Natural killer cell (primary cell): ENCODE results near the gene RIMS3. TPM values are rescaled to one million over a fixed set of nuclear protein-coding genes. Genes with fewer than 3 reads are reported as not detected.

Source experiments
- ATAC-seq, 3 donors: fragments of 150-1000 bp in 2 of 3; fragments of 200-7000 bp in 1 of 3; cut with Tn5 transposase; 1 replicate in 1 of 3; 2 replicates in 2 of 3; pipeline ENCODE4 v1.10.0; 2021; ENCODE audit warnings: mild to moderate bottlenecking in 2 of 3, moderate library complexity in 2 of 3
- DNase-seq, 2 donors: peaks; one replicate each; pipeline versions ENCODE4 v3.0.0 to v3.0.0-alpha.2; 2013 to 2021; ENCODE audit warnings: mixed read lengths in 1 of 2
- H3K27ac ChIP-seq: one replicate; pipeline ENCODE4 v1.5.1; 2013; ENCODE audit warnings: mild to moderate bottlenecking, low read length
- H3K27me3 ChIP-seq: one replicate; pipeline ENCODE4 v1.6.1; 2013; ENCODE audit warnings: low read length; ENCODE audit not compliant: control insufficient read depth, insufficient read depth
- H3K36me3 ChIP-seq: one replicate; pipeline ENCODE4 v1.6.1; 2013; ENCODE audit warnings: low read length; ENCODE audit not compliant: control insufficient read depth, insufficient read depth
- H3K4me1 ChIP-seq: one replicate; pipeline ENCODE4 v1.6.1; 2013; ENCODE audit warnings: low read length; ENCODE audit not compliant: control insufficient read depth, insufficient read depth
- H3K4me3 ChIP-seq: one replicate; pipeline ENCODE4 v1.5.1; 2013; ENCODE audit warnings: low read length
- H3K9me3 ChIP-seq: one replicate; pipeline ENCODE4 v1.6.1; 2013; ENCODE audit warnings: low read length; ENCODE audit not compliant: control insufficient read depth, insufficient read depth
- H3K27ac Mint-ChIP-seq, 2 donors: one replicate each; pipeline ENCODE4 v1.8.0; 2022; ENCODE audit warnings: mild to moderate bottlenecking in 2 of 2, mixed read lengths in 2 of 2, moderate library complexity in 1 of 2
- H3K27me3 Mint-ChIP-seq, 2 donors: one replicate each; pipeline ENCODE4 v1.8.0; 2022; ENCODE audit warnings: low read depth in 2 of 2, mixed read lengths in 2 of 2
- H3K36me3 Mint-ChIP-seq: one replicate; pipeline ENCODE4 v1.8.0; 2022; ENCODE audit warnings: mixed read lengths
- H3K4me1 Mint-ChIP-seq, 2 donors: one replicate each; pipeline ENCODE4 v1.8.0; 2022; ENCODE audit warnings: mixed read lengths in 2 of 2
- H3K4me3 Mint-ChIP-seq: one replicate; pipeline ENCODE4 v1.8.0; 2022; ENCODE audit warnings: mild to moderate bottlenecking, moderate library complexity, mixed read lengths
- H3K9me3 Mint-ChIP-seq, 2 donors: one replicate each; pipeline ENCODE4 v1.8.0; 2022; ENCODE audit warnings: mixed read lengths in 2 of 2
- CTCF ChIP-seq: fragments of 200-600 bp; IDR thresholded peaks from one replicate; pipeline ENCODE4 v1.8.0; 2022; ENCODE audit warnings: antibody characterized with exemption
- WGBS: methylation state at CpG from one replicate; pipeline ENCODE4 v1.1.7; 2013; ENCODE audit warnings: missing lambda C conversion rate; ENCODE audit not compliant: insufficient coverage; 5-methylcytosine and 5-hydroxymethylcytosine counted together
- intact Hi-C: fragments of 100-400 bp; cut with micrococcal nuclease; formaldehyde crosslinking; loops from one replicate; pipeline ENCODE4 v1.14.2; 2022
- total RNA-seq, 4 donors: library from RNA; stranded (reverse); fragments of 120-200 nt in 1 of 4; gene quantifications; one replicate each; pipeline versions ENCODE4 v1.2.3 to v1.2.4, GENCODE V29; 2013 to 2022

Gene RIMS3
- total RNA-seq, 3 donors from 2014 or later (not counting 1 experiment from before 2014, with no cell fraction given): 0.56 to 2.1 (median 1.1) TPM

- H3K27me3 Mint-ChIP-seq: peaks cover 0 to 3% of the 10 kb centered on the region in 2 donors
- H3K9me3 Mint-ChIP-seq: no peaks in the 10 kb centered on the region
- no peaks in the 10 kb centered on the region for H3K36me3 Mint-ChIP-seq
- DNase-seq (no peak), ATAC-seq (no peak)
- peaks cover 0 to 5% of the 10 kb centered on the region in 2 donors for H3K4me1 Mint-ChIP-seq
- TF ChIP-seq CTCF: no peak
- H3K36me3 ChIP-seq: no peaks in the 10 kb centered on the region
- H3K27ac ChIP-seq: no peak overlapping the region
- no peak overlapping the region for H3K27ac Mint-ChIP-seq
- H3K4me3 Mint-ChIP-seq: no peak overlapping the region
- no peaks in the 10 kb centered on the region for H3K9me3 ChIP-seq
- no peaks in the 10 kb centered on the region for H3K4me1 ChIP-seq
- 80% methylated on average over 8 of the region's 8 CpGs for WGBS
- intact Hi-C loops: no loop called here
- no peak overlapping the region for H3K4me3 ChIP-seq
- no peaks in the 10 kb centered on the region for H3K27me3 ChIP-seq
Observed at GRCh38 chr1:40638097-40639036, 27.1 kb downstream of the RIMS3 start.

- Histone ChIP-seq H3K36me3 (no peaks in the 10 kb centered on the region), H3K4me3 (no peak overlapping the region), H3K27ac (no peak overlapping the region), H3K4me1 (no peaks in the 10 kb centered on the region), H3K9me3 (no peaks in the 10 kb centered on the region), H3K27me3 (no peaks in the 10 kb centered on the region)
- Mint-ChIP-seq H3K36me3 (no peaks in the 10 kb centered on the region), H3K9me3 (no peaks in the 10 kb centered on the region), H3K4me1 (peaks cover 0 to 5% of the 10 kb centered on the region in 2 donors), H3K27ac (no peak overlapping the region), H3K27me3 (peaks cover 0 to 3% of the 10 kb centered on the region in 2 donors), H3K4me3 (no peak overlapping the region)
- DNase-seq (no peak), ATAC-seq (no peak)
- intact Hi-C loops: no loop called here
- WGBS: 79% methylated on average over 3 of the region's 3 CpGs
- TF ChIP-seq CTCF: no peak
Observed at GRCh38 chr1:40637470-40638007, 27.9 kb downstream of the RIMS3 start.

GRCh38 chr1:40636777-40637176 lies 28.7 kb downstream of the RIMS3 start:
- ATAC-seq: no peak
- no peak overlapping the region for H3K4me3 Mint-ChIP-seq
- H3K4me1 Mint-ChIP-seq: peaks cover 0 to 5% of the 10 kb centered on the region in 2 donors
- 73% methylated on average over 6 of the region's 6 CpGs for WGBS
- Histone ChIP-seq H3K4me1 (no peaks in the 10 kb centered on the region), H3K27ac (no peak overlapping the region), H3K9me3 (no peaks in the 10 kb centered on the region), H3K36me3 (no peaks in the 10 kb centered on the region), H3K4me3 (no peak overlapping the region), H3K27me3 (no peaks in the 10 kb centered on the region)
- H3K27ac Mint-ChIP-seq: no peak overlapping the region
- no peaks in the 10 kb centered on the region for H3K9me3 Mint-ChIP-seq
- no peak for TF ChIP-seq CTCF
- no peak for DNase-seq
- H3K36me3 Mint-ChIP-seq: no peaks in the 10 kb centered on the region
- intact Hi-C loops: no loop called here
- peaks cover 0 to 3% of the 10 kb centered on the region in 2 donors for H3K27me3 Mint-ChIP-seq
